WERI-Rb-1 (cell line): ENCODE data around the gene TRDN.

Experiments used
- DNase-seq: peaks from one replicate; pipeline ENCODE4 v3.0.0-alpha.2; 2020
- H3K27ac ChIP-seq: fragments of 250-450 bp; sonication (Bioruptor Pico); 2 replicates; pipeline ENCODE4 v1.5.1; 2020; ENCODE audit warnings: mild to moderate bottlenecking, moderate library complexity
- H3K27me3 ChIP-seq: fragments of 250-450 bp; sonication (Bioruptor Pico); 2 replicates; pipeline ENCODE4 v1.5.1; 2021; ENCODE audit warnings: mild to moderate bottlenecking, low read depth, moderate library complexity; ENCODE audit not compliant: insufficient read depth, severe bottlenecking
- H3K36me3 ChIP-seq: fragments of 250-450 bp; sonication (Bioruptor Pico); 2 replicates; pipeline ENCODE4 v1.5.1; 2020; ENCODE audit warnings: mild to moderate bottlenecking, moderate library complexity
- H3K4me3 ChIP-seq: 2 replicates; pipeline ENCODE4 v1.5.1; 2011; ENCODE audit warnings: low read depth, mild to moderate bottlenecking, control low read depth, low read length
- H3K9me3 ChIP-seq: fragments of 250-450 bp; sonication (Bioruptor Pico); 2 replicates; pipeline ENCODE4 v1.5.1; 2021; ENCODE audit warnings: mild to moderate bottlenecking, moderate library complexity; ENCODE audit not compliant: severe bottlenecking
- CTCF ChIP-seq: IDR thresholded peaks from 2 replicates; pipeline ENCODE4 v1.5.1; 2011; ENCODE audit warnings: low read depth, mild to moderate bottlenecking, control low read depth, inconsistent platforms, low read length

Gene TRDN

GRCh38 chr6:123402052-123402451 is 234.7 kb downstream of the TRDN start:
- H3K36me3 ChIP-seq, result no peaks in the 10 kb centered on the region
- no peaks in the 10 kb centered on the region for H3K9me3 ChIP-seq
- TF ChIP-seq CTCF, result no peak
- no peak for DNase-seq
- no peaks in the 10 kb centered on the region for H3K27me3 ChIP-seq
- no peak overlapping the region for H3K4me3 ChIP-seq
- no peak overlapping the region for H3K27ac ChIP-seq

GRCh38 chr6:123398072-123398471 is 238.7 kb downstream of the TRDN start:
- H3K4me3 ChIP-seq, result no peak overlapping the region
- H3K27ac ChIP-seq, result no peak overlapping the region
- H3K36me3 ChIP-seq, result no peaks in the 10 kb centered on the region
- no peak for DNase-seq
- TF ChIP-seq CTCF, result no peak
- H3K27me3 ChIP-seq, result no peaks in the 10 kb centered on the region
- no peaks in the 10 kb centered on the region for H3K9me3 ChIP-seq

- Histone ChIP-seq H3K27ac (no peak overlapping the region), H3K9me3 (no peaks in the 10 kb centered on the region), H3K36me3 (no peaks in the 10 kb centered on the region), H3K27me3 (no peaks in the 10 kb centered on the region), H3K4me3 (no peak overlapping the region)
- TF ChIP-seq CTCF, result no peak
- DNase-seq, result no peak
Measured at GRCh38 chr6:123393331-123393730, 243.4 kb downstream of the TRDN start.

- no peak for DNase-seq
- Histone ChIP-seq H3K27ac (no peak overlapping the region), H3K9me3 (no peaks in the 10 kb centered on the region), H3K4me3 (no peak overlapping the region), H3K36me3 (no peaks in the 10 kb centered on the region), H3K27me3 (no peaks in the 10 kb centered on the region)
- no peak for TF ChIP-seq CTCF
Measured at GRCh38 chr6:123383718-123384117, 253.0 kb downstream of the TRDN start.

- Histone ChIP-seq H3K27ac (no peak overlapping the region), H3K9me3 (no peaks in the 10 kb centered on the region), H3K36me3 (no peaks in the 10 kb centered on the region), H3K27me3 (no peaks in the 10 kb centered on the region), H3K4me3 (no peak overlapping the region)
- peak; percentile 35 for DNase-seq
- TF ChIP-seq CTCF, result peak; percentile 44; the same call in 1 of the 2 replicates
Measured at GRCh38 chr6:123380257-123380656, 256.5 kb downstream of the TRDN start.

- no peak for DNase-seq
- Histone ChIP-seq H3K27ac (no peak overlapping the region), H3K4me3 (no peak overlapping the region), H3K9me3 (no peaks in the 10 kb centered on the region), H3K36me3 (no peaks in the 10 kb centered on the region), H3K27me3 (no peaks in the 10 kb centered on the region)
- no peak for TF ChIP-seq CTCF
Measured at GRCh38 chr6:123372737-123373136, 264.0 kb downstream of the TRDN start.
